Ascending aorta (tissue), 2 donors: Measurements from ENCODE around the gene MAGEC2. TPM values are rescaled to one million over a fixed set of nuclear protein-coding genes. Genes with fewer than 3 reads are reported as not detected.

Source experiments
- DNase-seq, 2 donors: peaks; one replicate each; pipeline ENCODE4 v3.0.0-alpha.2; 2019; ENCODE audit warnings: low spot score in 2 of 2
- H3K27ac ChIP-seq, 2 donors: fragments of 200-600 bp; sonication (generic); one replicate each; pipeline ENCODE4 v1.5.1; 2016 to 2017; ENCODE audit warnings: mild to moderate bottlenecking in 1 of 2
- H3K27me3 ChIP-seq: fragments of 200-600 bp; sonication (generic); one replicate; pipeline ENCODE4 v1.5.1; 2017
- H3K36me3 ChIP-seq, 2 donors: fragments of 200-600 bp; sonication (generic); one replicate each; pipeline ENCODE4 v1.5.1; 2016
- H3K4me1 ChIP-seq, 2 donors: fragments of 200-600 bp; sonication (generic); one replicate each; pipeline ENCODE4 v1.5.1; 2016 to 2017; ENCODE audit warnings: mild to moderate bottlenecking in 1 of 2
- H3K4me3 ChIP-seq, 2 donors: fragments of 200-600 bp; sonication (generic); one replicate each; pipeline ENCODE4 v1.5.1; 2016 to 2017; ENCODE audit warnings: mild to moderate bottlenecking in 1 of 2
- H3K9me3 ChIP-seq, 2 donors: fragments of 200-600 bp; sonication (generic); one replicate each; pipeline ENCODE4 v1.5.1; 2016
- CTCF ChIP-seq, 3 experiments: fragments of 200-600 bp in 2 of 3; fragments of 450-650 bp in 1 of 3; sonication (generic) in 2 of 3; IDR thresholded peaks; one replicate each; pipeline ENCODE4 v1.5.1; 2016 to 2019; ENCODE audit warnings: antibody characterized with exemption in 3 of 3, mild to moderate bottlenecking in 1 of 3, moderate library complexity in 1 of 3
- intact Hi-C: fragments of 100-400 bp; cut with DNase I; formaldehyde crosslinking; loops from one replicate; pipeline ENCODE4 v1.15.1; 2023
- total RNA-seq: library from RNA; depleted of rRNA; stranded (reverse); fragments of >200 nt; gene quantifications from one replicate; pipeline ENCODE4 v1.1.0, GENCODE V29; 2016

Gene MAGEC2
- total RNA-seq, 1 donor from 2014 or later, result not detected

GRCh38 chrX:142244568-142244967 lies 39.5 kb upstream of the MAGEC2 start:
- Histone ChIP-seq H3K4me1 (no peaks in the 10 kb centered on the region), H3K4me3 (no peak overlapping the region), H3K27me3 (no peaks in the 10 kb centered on the region), H3K27ac (no peak overlapping the region), H3K36me3 (no peaks in the 10 kb centered on the region), H3K9me3 (no peaks in the 10 kb centered on the region)
- DNase-seq, result no peak
- intact Hi-C loops, result no loop called here
- TF ChIP-seq CTCF (IDR thresholded peaks at IDR 0.05), result no peak

- Histone ChIP-seq H3K27me3 (no peaks in the 10 kb centered on the region), H3K36me3 (no peaks in the 10 kb centered on the region), H3K4me3 (no peak overlapping the region), H3K9me3 (no peaks in the 10 kb centered on the region), H3K27ac (no peak overlapping the region), H3K4me1 (no peaks in the 10 kb centered on the region)
- intact Hi-C loops, result no loop called here
- DNase-seq, result no peak
- TF ChIP-seq CTCF (IDR thresholded peaks at IDR 0.05), result no peak
These were observed 33.4 kb upstream of the MAGEC2 start for GRCh38 chrX:142238536-142238935.

GRCh38 chrX:142233400-142233799 lies 28.3 kb upstream of the MAGEC2 start:
- Histone ChIP-seq H3K4me3 (no peak overlapping the region), H3K27ac (no peak overlapping the region), H3K27me3 (no peaks in the 10 kb centered on the region), H3K9me3 (no peaks in the 10 kb centered on the region), H3K36me3 (no peaks in the 10 kb centered on the region), H3K4me1 (no peaks in the 10 kb centered on the region)
- TF ChIP-seq CTCF (IDR thresholded peaks at IDR 0.05), result no peak
- intact Hi-C loops, result no loop called here
- DNase-seq, result no peak

- no peak for TF ChIP-seq CTCF (IDR thresholded peaks at IDR 0.05)
- no peaks in the 10 kb centered on the region for H3K36me3 ChIP-seq
- intact Hi-C loops, result no loop called here
- no peak overlapping the region for H3K4me3 ChIP-seq
- no peaks in the 10 kb centered on the region for H3K27me3 ChIP-seq
- no peaks in the 10 kb centered on the region for H3K4me1 ChIP-seq
- no peak overlapping the region for H3K27ac ChIP-seq
- DNase-seq, result no peak
- H3K9me3 ChIP-seq, result no peaks in the 10 kb centered on the region
These were observed 9.0 kb upstream of the MAGEC2 start for GRCh38 chrX:142214081-142214480.

GRCh38 chrX:142201113-142201512 lies 4.0 kb downstream of the MAGEC2 start:
- TF ChIP-seq CTCF (IDR thresholded peaks at IDR 0.05), result no peak
- Histone ChIP-seq H3K27me3 (no peaks in the 10 kb centered on the region), H3K4me3 (no peak overlapping the region), H3K27ac (no peak overlapping the region), H3K9me3 (no peaks in the 10 kb centered on the region), H3K36me3 (no peaks in the 10 kb centered on the region), H3K4me1 (no peaks in the 10 kb centered on the region)
- DNase-seq, result no peak
- intact Hi-C loops, result no loop called here

- Histone ChIP-seq H3K9me3 (no peaks in the 10 kb centered on the region), H3K27ac (no peak overlapping the region), H3K36me3 (no peaks in the 10 kb centered on the region), H3K27me3 (no peaks in the 10 kb centered on the region), H3K4me1 (no peaks in the 10 kb centered on the region), H3K4me3 (no peak overlapping the region)
- no peak for TF ChIP-seq CTCF (IDR thresholded peaks at IDR 0.05)
- intact Hi-C loops, result no loop called here
- no peak for DNase-seq
These were observed 19.0 kb downstream of the MAGEC2 start for GRCh38 chrX:142186103-142186502.
